RWPE1 (cell line): Measurements from ENCODE around the gene METTL24.

Experiments used
- CTCF ChIA-PET: fragments of 350-600 bp; sonication (Branson Sonifier 250); formaldehyde crosslinking; extraction: SDS; loops from one replicate; lab custom pipeline; 2021; lab: Yijun Ruan, JAX
- POLR2A ChIA-PET: fragments of 400-600 bp; formaldehyde crosslinking; extraction: SDS; loops from one replicate; lab custom pipeline; 2020; ENCODE audit warnings: antibody characterized with exemption; ENCODE audit not compliant: low non-redundant PET; lab: Yijun Ruan, JAX
- DNase-seq: peaks from one replicate; pipeline ENCODE4 v3.0.0; 2012; ENCODE audit warnings: low spot score
- H3K27ac ChIP-seq: fragments of 450-650 bp; 2 replicates; pipeline ENCODE4 v1.5.1; 2017
- TF ChIP-seq, protein P1 (sequence below): fragments of 450-650 bp; conservative IDR thresholded peaks from 2 replicates; pipeline ENCODE4 v1.5.1; 2017; ENCODE audit warnings: low read depth, mild to moderate bottlenecking

The METTL24 gene

GRCh38 chr6:110387986-110388385 lies 29.8 kb upstream of the METTL24 start:
- CTCF ChIA-PET = interaction anchor here (0.6 kb wide), 1 partner anchor 52 kb away, joined by 3 read pairs; no protein-coding TSS in a partner anchor
- DNase-seq = no peak
- TF ChIP-seq, protein P1, sequence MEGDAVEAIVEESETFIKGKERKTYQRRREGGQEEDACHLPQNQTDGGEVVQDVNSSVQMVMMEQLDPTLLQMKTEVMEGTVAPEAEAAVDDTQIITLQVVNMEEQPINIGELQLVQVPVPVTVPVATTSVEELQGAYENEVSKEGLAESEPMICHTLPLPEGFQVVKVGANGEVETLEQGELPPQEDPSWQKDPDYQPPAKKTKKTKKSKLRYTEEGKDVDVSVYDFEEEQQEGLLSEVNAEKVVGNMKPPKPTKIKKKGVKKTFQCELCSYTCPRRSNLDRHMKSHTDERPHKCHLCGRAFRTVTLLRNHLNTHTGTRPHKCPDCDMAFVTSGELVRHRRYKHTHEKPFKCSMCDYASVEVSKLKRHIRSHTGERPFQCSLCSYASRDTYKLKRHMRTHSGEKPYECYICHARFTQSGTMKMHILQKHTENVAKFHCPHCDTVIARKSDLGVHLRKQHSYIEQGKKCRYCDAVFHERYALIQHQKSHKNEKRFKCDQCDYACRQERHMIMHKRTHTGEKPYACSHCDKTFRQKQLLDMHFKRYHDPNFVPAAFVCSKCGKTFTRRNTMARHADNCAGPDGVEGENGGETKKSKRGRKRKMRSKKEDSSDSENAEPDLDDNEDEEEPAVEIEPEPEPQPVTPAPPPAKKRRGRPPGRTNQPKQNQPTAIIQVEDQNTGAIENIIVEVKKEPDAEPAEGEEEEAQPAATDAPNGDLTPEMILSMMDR = no peak
- POLR2A ChIA-PET = no interaction called here
- no peak overlapping the region for H3K27ac ChIP-seq

DNA sequence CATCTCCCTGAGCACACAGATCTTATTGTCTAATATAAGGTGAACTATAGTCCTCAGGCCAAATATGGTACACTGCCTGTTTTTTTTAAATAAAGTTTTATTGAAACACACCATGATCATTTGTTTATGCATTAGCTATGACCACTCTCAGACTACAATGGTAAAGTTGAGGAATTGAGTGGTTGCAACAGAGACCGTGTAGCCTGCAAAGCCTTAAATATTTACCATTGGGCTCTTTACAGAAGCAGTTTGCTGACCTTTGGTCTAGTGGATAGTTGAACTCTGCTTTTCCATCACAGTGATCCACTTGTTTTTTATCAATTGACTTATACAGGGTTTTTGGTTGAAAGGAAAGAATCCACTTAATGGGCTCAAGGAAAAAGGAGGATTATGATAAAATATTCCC lies 27.3 kb upstream of the METTL24 start:
- CTCF ChIA-PET = no interaction called here
- POLR2A ChIA-PET = no interaction called here

DNA sequence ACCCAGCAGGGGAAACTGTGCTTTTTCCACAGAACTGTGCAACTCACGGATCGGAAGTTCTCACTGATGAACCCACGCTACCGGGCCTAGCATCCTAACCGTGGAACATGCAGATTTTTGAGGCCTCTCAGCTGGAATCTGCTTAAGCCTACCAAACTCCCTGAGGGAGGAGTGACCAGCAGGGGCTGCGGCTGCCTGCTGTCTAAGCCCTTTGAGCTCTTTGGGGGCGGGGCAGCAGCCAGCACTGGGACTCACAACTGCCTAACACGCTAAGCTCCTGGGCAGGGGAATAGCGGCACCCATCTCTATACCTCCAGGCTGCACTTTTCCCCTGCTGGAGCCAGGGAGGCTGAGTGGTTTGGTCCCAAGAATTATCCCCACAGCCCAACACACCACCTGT lies 20.4 kb upstream of the METTL24 start:
- ChIA-PET POLR2A (no interaction called here), CTCF (no interaction called here)
- TF ChIP-seq, protein P1 = no peak
- DNase-seq = no peak
- no peak overlapping the region for H3K27ac ChIP-seq

More for the DNA sequence above, 27.3 kb upstream of the METTL24 start:
- TF ChIP-seq, protein P1 = no peak
- no peak for DNase-seq
- H3K27ac ChIP-seq = no peak overlapping the region

GRCh38 chr6:110369066-110369465 lies 10.9 kb upstream of the METTL24 start:
- TF ChIP-seq, protein P1 = no peak
- DNase-seq = no peak
- H3K27ac ChIP-seq = no peak overlapping the region
- CTCF ChIA-PET = no interaction called here
- POLR2A ChIA-PET = interaction anchor here (0.7 kb wide), 1 partner anchor 212 kb away, joined by 7 read pairs; no protein-coding TSS in a partner anchor

DNA sequence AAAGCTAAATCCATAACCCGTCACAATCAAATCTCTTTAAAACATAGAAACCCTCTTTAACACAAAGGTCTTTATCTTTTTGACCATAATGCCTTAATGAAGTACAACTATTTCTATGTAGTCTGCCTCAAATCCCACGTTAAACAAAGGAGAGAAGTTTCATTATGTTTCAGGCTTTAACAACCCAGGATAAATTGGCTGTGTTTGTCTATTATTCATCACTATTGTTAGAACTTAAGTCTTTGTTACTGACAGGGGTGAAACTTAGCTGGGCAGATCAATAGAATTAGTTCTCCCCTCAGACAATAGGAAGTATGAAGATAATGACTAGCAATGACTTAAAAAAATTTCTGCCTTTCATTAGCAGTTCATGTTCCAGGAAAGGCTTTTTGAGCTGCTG lies 10.1 kb upstream of the METTL24 start:
- ChIA-PET POLR2A (no interaction called here), CTCF (interaction anchor here (0.6 to 0.7 kb wide), 3 partner anchors 10 to 102 kb away, joined by 3 to 6 read pairs (median 4); no protein-coding TSS in a partner anchor)
- DNase-seq = no peak
- H3K27ac ChIP-seq = no peak overlapping the region
- TF ChIP-seq, protein P1 = no peak

- no peak overlapping the region for H3K27ac ChIP-seq
- TF ChIP-seq, protein P1 = no peak
- DNase-seq = no peak
- ChIA-PET CTCF (interaction anchor here (0.6 to 0.7 kb wide), 3 partner anchors 9 to 101 kb away, joined by 3 to 6 read pairs (median 4); no protein-coding TSS in a partner anchor), POLR2A (no interaction called here)
Measured at GRCh38 chr6:110367825-110368224, 9.7 kb upstream of the METTL24 start.
